HepG2 (cell line): ENCODE results near the gene EIF4E. TPM values are rescaled to one million over a fixed set of nuclear protein-coding genes. Genes with fewer than 3 reads are reported as not detected.

Experiments
- ELF3 ChIP-seq: IDR thresholded peaks from 2 replicates; pipeline ENCODE4 v1.6.1; 2016; ENCODE audit warnings: missing genetic modification reagents, missing compliant biosample characterization
- JARID2 ChIP-seq: sonication (generic); formaldehyde crosslinking; IDR thresholded peaks from 2 replicates; pipeline ENCODE4 v1.8.1; 2023; ENCODE audit warnings: missing genetic modification reagents, inconsistent platforms; ENCODE audit not compliant: insufficient replicate concordance
- KLF16 ChIP-seq, 2 experiments: sonication (generic) in 1 of 2; formaldehyde crosslinking in 1 of 2; IDR thresholded peaks; 2 replicates each; pipeline versions ENCODE4 v1.6.1 to v1.8.0; 2016 to 2023; ENCODE audit warnings: missing genetic modification reagents in 2 of 2, missing compliant biosample characterization in 1 of 2
- NCOA1 ChIP-seq: sonication (generic); formaldehyde crosslinking; IDR thresholded peaks from 2 replicates; pipeline ENCODE4 v1.9.0; 2021; ENCODE audit warnings: missing genetic modification reagents
- ONECUT2 ChIP-seq: sonication (generic); formaldehyde crosslinking; IDR thresholded peaks from 2 replicates; pipeline ENCODE4 v1.4.0; 2020; ENCODE audit warnings: missing genetic modification reagents
- PITX1 ChIP-seq: sonication (generic); formaldehyde crosslinking; IDR thresholded peaks from 2 replicates; pipeline ENCODE4 v1.5.1; 2020; ENCODE audit warnings: mild to moderate bottlenecking, missing genetic modification reagents
- SALL1 ChIP-seq: sonication (generic); formaldehyde crosslinking; IDR thresholded peaks from 2 replicates; pipeline ENCODE4 v1.8.0; 2022; ENCODE audit warnings: mild to moderate bottlenecking, missing genetic modification reagents
- SIN3B ChIP-seq: fragments of 150-350 bp; IDR thresholded peaks from 2 replicates; pipeline ENCODE4 v1.6.1; 2014; ENCODE audit warnings: low read length
- SNAI1 ChIP-seq: sonication (generic); formaldehyde crosslinking; IDR thresholded peaks from 2 replicates; pipeline ENCODE4 v1.5.0; 2020; ENCODE audit warnings: mild to moderate bottlenecking, missing genetic modification reagents, borderline replicate concordance
- ZMYM3 ChIP-seq: sonication (generic); formaldehyde crosslinking; IDR thresholded peaks from 2 replicates; pipeline ENCODE4 v1.5.1; 2020; ENCODE audit warnings: mild to moderate bottlenecking, missing genetic modification reagents
- ZNF543 ChIP-seq: sonication (generic); formaldehyde crosslinking; IDR thresholded peaks from 2 replicates; pipeline ENCODE4 v1.4.0; 2020; ENCODE audit warnings: mild to moderate bottlenecking, missing genetic modification reagents
- ZNF749 ChIP-seq: sonication (generic); formaldehyde crosslinking; IDR thresholded peaks from 2 replicates; pipeline ENCODE4 v1.8.0; 2022; ENCODE audit warnings: mild to moderate bottlenecking, missing genetic modification reagents, moderate library complexity, borderline replicate concordance
- ZNF790 ChIP-seq: sonication (generic); formaldehyde crosslinking; IDR thresholded peaks from 2 replicates; pipeline ENCODE4 v1.8.0; 2022; ENCODE audit warnings: missing genetic modification reagents, mild to moderate bottlenecking, borderline replicate concordance
- ZNF879 ChIP-seq: sonication (generic); formaldehyde crosslinking; IDR thresholded peaks from 2 replicates; pipeline ENCODE4 v1.8.1; 2023; ENCODE audit warnings: missing genetic modification reagents
- ZSCAN9 ChIP-seq: IDR thresholded peaks from 2 replicates; pipeline ENCODE4 v1.6.1; 2016; ENCODE audit warnings: borderline replicate concordance
- polyA plus RNA-seq, 8 experiments: library from polyadenylated mRNA; depleted of rRNA in 3 of 8; stranded (reverse) in 7 of 8; unstranded in 1 of 8; fragments of >200 nt; fragmentation: Illumina TruSeq in 4 of 8; extraction: Trizol in 4 of 8; gene quantifications; 2 replicates each; pipeline versions ENCODE4 v1.2.1 to v1.2.3, GENCODE V29; 2011 to 2016; ENCODE audit warnings: low read depth in 4 of 8, missing spikeins in 1 of 8, mixed read lengths in 1 of 8; ENCODE audit not compliant: insufficient read depth in 1 of 8
- total RNA-seq, 5 experiments: library from RNA; depleted of rRNA; stranded (reverse); fragments of >200 nt; fragmentation: Illumina TruSeq; extraction: Trizol; gene quantifications; 2 replicates each; pipeline ENCODE4 v1.2.3, GENCODE V29; 2016; ENCODE audit warnings: low read depth in 1 of 5
- TF ChIP-seq, protein P1 (sequence below): sonication (generic); formaldehyde crosslinking; IDR thresholded peaks from 2 replicates; pipeline ENCODE4 v1.4.0; 2020; ENCODE audit warnings: missing genetic modification reagents
- TF ChIP-seq, protein P2 (sequence below): IDR thresholded peaks from 2 replicates; pipeline ENCODE4 v1.6.1; 2016; ENCODE audit warnings: low read depth, control low read depth
- TF ChIP-seq, protein P3 (sequence below): IDR thresholded peaks from 2 replicates; pipeline ENCODE4 v1.6.1; 2016; ENCODE audit warnings: missing genetic modification reagents, missing compliant biosample characterization
- TF ChIP-seq, protein P4 (sequence below): sonication (generic); formaldehyde crosslinking; IDR thresholded peaks from 2 replicates; pipeline ENCODE4 v1.5.0; 2020; ENCODE audit warnings: mild to moderate bottlenecking, missing genetic modification reagents

The EIF4E gene
- total and polyA plus RNA-seq, 2 of the 13 experiments (the other 11 are each of a cell fraction or from before 2014, with no cell fraction given) = 50.8 to 194 TPM

DNA sequence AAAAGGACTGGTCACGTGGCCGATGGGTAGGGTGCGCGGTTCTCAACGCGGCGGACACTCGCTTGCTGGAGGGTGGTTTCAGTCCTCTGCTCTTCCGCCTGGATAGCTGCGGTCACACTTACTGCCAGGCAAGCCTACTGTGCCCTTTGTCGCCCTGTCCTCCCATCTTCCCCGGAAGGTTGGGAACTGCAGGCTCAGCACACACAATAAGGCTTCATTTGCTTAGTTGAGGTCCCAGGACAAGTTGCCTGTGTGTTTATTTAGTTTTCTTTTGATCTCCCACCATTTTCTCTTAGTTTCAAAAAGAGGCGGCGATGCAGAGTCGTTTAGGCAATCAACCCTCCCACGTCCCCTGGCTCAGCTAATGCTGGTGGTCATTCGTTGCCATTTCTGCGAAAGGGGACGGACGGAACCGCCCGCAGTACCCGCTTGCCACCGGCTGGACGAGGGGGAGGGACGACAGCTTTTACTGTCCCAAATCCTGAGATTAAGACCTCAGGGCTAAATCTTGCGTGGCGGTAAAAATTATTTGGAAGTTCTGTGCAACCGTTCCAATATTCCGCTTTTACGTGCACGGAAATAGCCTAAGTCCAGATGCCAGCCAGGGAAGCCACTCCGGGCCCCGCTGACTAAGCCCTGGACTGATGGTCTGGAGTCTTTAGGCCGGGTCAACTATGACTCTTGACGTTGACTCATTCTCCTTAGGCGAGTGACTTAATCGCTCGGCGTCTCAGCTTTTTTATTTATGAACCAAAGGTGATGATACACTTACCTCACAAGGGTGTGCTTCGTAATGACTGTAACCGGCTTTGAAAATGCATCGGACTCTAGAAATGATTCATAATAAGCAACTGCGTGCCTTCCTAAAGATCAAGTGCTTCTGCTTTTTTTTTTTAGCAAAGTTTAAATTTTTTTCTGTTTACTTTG is 671 bp upstream of the EIF4E start (continued):
- TF ChIP-seq ONECUT2 (CRISPR knock-in tag) (no peak), JARID2 (CRISPR knock-in tag) (no peak), PITX1 (0 out of 2 replicates have a peak, but pooled peaks have one; percentile 39), SIN3B (no peak), ZNF543 (0 out of 2 replicates have a peak, but pooled peaks have one; percentile 28), SALL1 (CRISPR knock-in tag) (peak; percentile 58), ZNF879 (CRISPR knock-in tag) (no peak), KLF16 (CRISPR knock-in tag; IDR thresholded peaks at IDR 0.05) (no peak; a peak in 1 of 4 replicates), ZNF790 (CRISPR knock-in tag) (no peak), SNAI1 (CRISPR knock-in tag) (no peak), ZNF749 (CRISPR knock-in tag) (no peak), ELF3 (0 out of 2 replicates have a peak, but pooled peaks have one; percentile 36), ZSCAN9 (CRISPR knock-in tag) (peak; percentile 9; the same call in 1 of the 2 replicates), ZMYM3 (CRISPR knock-in tag) (no peak), NCOA1 (CRISPR knock-in tag) (peak; percentile 85; the same call in 1 of the 2 replicates)
- TF ChIP-seq, protein P1, sequence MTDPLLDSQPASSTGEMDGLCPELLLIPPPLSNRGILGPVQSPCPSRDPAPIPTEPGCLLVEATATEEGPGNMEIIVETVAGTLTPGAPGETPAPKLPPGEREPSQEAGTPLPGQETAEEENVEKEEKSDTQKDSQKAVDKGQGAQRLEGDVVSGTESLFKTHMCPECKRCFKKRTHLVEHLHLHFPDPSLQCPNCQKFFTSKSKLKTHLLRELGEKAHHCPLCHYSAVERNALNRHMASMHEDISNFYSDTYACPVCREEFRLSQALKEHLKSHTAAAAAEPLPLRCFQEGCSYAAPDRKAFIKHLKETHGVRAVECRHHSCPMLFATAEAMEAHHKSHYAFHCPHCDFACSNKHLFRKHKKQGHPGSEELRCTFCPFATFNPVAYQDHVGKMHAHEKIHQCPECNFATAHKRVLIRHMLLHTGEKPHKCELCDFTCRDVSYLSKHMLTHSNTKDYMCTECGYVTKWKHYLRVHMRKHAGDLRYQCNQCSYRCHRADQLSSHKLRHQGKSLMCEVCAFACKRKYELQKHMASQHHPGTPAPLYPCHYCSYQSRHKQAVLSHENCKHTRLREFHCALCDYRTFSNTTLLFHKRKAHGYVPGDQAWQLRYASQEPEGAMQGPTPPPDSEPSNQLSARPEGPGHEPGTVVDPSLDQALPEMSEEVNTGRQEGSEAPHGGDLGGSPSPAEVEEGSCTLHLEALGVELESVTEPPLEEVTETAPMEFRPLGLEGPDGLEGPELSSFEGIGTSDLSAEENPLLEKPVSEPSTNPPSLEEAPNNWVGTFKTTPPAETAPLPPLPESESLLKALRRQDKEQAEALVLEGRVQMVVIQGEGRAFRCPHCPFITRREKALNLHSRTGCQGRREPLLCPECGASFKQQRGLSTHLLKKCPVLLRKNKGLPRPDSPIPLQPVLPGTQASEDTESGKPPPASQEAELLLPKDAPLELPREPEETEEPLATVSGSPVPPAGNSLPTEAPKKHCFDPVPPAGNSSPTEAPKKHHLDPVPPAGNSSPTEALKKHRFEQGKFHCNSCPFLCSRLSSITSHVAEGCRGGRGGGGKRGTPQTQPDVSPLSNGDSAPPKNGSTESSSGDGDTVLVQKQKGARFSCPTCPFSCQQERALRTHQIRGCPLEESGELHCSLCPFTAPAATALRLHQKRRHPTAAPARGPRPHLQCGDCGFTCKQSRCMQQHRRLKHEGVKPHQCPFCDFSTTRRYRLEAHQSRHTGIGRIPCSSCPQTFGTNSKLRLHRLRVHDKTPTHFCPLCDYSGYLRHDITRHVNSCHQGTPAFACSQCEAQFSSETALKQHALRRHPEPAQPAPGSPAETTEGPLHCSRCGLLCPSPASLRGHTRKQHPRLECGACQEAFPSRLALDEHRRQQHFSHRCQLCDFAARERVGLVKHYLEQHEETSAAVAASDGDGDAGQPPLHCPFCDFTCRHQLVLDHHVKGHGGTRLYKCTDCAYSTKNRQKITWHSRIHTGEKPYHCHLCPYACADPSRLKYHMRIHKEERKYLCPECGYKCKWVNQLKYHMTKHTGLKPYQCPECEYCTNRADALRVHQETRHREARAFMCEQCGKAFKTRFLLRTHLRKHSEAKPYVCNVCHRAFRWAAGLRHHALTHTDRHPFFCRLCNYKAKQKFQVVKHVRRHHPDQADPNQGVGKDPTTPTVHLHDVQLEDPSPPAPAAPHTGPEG (CRISPR knock-in tag) = 0 out of 2 replicates have a peak, but pooled peaks have one; percentile 58
- TF ChIP-seq, protein P2, sequence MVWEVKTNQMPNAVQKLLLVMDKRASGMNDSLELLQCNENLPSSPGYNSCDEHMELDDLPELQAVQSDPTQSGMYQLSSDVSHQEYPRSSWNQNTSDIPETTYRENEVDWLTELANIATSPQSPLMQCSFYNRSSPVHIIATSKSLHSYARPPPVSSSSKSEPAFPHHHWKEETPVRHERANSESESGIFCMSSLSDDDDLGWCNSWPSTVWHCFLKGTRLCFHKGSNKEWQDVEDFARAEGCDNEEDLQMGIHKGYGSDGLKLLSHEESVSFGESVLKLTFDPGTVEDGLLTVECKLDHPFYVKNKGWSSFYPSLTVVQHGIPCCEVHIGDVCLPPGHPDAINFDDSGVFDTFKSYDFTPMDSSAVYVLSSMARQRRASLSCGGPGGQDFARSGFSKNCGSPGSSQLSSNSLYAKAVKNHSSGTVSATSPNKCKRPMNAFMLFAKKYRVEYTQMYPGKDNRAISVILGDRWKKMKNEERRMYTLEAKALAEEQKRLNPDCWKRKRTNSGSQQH (CRISPR knock-in tag) = peak; percentile 56; the same call in 1 of the 2 replicates
- TF ChIP-seq, protein P3, sequence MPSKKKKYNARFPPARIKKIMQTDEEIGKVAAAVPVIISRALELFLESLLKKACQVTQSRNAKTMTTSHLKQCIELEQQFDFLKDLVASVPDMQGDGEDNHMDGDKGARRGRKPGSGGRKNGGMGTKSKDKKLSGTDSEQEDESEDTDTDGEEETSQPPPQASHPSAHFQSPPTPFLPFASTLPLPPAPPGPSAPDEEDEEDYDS (CRISPR knock-in tag) = peak; percentile 4
- TF ChIP-seq, protein P4, sequence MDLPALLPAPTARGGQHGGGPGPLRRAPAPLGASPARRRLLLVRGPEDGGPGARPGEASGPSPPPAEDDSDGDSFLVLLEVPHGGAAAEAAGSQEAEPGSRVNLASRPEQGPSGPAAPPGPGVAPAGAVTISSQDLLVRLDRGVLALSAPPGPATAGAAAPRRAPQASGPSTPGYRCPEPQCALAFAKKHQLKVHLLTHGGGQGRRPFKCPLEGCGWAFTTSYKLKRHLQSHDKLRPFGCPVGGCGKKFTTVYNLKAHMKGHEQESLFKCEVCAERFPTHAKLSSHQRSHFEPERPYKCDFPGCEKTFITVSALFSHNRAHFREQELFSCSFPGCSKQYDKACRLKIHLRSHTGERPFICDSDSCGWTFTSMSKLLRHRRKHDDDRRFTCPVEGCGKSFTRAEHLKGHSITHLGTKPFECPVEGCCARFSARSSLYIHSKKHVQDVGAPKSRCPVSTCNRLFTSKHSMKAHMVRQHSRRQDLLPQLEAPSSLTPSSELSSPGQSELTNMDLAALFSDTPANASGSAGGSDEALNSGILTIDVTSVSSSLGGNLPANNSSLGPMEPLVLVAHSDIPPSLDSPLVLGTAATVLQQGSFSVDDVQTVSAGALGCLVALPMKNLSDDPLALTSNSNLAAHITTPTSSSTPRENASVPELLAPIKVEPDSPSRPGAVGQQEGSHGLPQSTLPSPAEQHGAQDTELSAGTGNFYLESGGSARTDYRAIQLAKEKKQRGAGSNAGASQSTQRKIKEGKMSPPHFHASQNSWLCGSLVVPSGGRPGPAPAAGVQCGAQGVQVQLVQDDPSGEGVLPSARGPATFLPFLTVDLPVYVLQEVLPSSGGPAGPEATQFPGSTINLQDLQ (CRISPR knock-in tag) = peak; percentile 83; the same call in 1 of the 2 replicates
